OCI-M1 (cell line): ENCODE data around the gene CEP68.
"Not testable (repeated sequence)": the region's sequence is repeated elsewhere in the genome, so short reads cannot be mapped to it uniquely, and the experiment has no call there.

Source experiments
- DNase-seq: peaks from one replicate; lab custom pipeline; 2025; lab: John Stamatoyannopoulos, UW

Gene CEP68

DNA sequence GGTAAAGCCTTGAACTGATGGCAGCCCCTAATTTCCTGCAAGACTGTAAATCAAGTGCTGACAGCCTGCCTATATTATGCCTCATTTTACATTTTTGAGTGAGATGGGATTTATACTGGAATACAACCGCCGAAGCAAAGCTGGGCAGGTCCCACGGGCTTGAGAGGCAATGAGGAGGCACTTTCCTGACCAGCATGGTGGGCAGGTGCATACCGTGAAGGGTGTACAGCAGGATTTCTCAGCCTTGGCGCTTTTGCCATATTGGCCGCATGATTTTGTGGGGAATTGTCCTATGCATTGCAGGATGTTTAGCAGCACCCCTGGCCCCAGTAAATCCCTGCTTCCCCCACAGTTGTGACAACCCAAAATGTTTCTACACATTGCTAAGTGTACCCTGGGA is 22.8 kb downstream of the CEP68 start:
- no peak for DNase-seq

DNA sequence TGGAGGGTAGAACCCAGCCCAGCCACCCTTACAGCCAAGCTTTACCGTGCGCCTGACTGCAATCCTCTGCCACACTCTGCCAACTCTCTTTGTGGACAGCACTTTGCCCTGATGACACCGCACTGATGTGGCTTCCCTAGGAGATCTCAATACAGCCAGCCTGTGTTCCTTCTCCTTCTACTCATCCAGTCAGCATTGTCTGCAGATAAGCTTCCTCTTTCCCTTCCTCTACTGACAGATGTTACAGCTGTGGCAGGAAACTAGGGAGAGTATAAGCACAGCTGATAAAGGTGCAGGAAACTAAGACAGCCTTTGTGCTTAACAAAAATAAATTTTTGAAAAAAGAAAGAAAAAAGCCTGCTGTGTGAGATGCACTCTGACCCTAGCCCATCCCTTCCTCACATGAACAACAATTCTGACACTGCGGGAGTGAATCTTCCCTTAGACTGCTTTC is 25.0 kb downstream of the CEP68 start:
- DNase-seq = peak; percentile 84

DNA sequence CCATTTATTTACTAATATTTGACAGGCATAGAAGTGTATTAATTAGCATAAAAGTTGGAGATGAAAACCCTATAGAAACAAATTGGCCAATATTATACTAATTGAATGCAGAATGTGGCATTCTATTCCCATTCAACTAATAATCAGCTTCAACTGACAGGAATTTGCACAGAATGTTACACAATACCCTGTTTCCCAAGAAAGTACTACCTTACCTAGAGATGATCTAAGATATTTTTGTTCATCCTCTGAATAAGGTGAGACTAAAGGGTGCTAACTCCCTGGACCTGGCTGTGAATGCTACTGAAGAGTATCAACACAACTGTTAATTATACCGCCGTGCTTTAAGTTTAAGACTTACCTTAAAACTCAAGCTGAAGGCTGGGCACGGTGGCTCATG is 28.9 kb downstream of the CEP68 start:
- DNase-seq = no peak

DNA sequence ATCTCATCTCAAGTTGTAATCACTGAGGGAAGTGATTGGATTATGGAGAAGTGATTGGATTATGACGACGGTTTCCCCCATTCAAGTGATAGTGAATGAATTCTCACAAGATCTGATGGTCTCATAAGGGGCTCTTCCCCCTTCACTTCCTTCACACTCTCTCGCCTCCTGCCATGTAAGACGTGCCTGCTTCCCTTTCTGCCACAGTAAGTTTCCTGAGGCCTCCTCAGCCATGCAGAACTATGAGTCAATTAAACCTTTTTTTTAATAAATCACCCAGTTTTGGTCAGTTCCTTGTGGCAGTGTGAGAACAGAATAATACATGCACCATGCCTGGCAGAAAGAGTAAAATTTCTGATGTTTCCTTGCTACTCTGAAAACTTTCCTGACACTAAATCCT is 36.6 kb downstream of the CEP68 start:
- DNase-seq = no peak

DNA sequence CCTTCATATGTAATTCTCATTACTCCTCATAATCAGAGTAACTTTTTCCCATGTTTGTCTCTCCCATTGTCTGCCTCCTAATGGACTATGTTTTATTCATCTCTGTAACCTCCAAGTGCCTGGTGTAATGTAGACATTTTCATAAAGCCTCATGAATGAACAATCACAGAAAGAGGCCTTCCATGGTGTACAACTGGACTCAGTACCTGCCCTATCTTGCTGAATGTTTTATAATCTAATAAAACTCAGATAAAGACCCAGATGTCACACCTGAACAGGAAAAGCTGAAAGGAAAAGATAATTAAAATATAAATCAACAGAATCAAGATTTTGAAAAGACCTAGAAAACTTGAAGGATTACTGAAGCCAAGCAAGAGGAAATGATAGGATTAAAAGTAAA is 37.0 kb downstream of the CEP68 start:
- DNase-seq = no peak

DNA sequence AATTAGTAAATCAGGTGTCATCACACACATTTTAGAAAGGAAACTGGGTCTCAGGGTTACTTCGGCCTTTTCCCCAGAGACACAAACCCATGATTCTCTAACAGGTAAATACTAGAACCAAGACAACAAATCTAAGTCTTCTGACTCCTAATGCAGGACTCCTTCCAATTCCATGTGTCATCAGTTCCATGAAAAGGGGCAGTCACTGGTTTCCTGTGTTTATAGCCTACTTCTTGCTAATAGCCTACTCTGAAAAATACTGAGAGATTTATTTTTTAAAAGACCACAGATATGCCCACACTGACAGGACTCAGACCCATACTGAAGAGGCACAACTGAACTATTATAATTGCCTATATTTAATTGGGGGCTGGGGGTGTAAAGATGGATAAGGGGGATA is 40.7 kb downstream of the CEP68 start:
- no peak for DNase-seq

DNA sequence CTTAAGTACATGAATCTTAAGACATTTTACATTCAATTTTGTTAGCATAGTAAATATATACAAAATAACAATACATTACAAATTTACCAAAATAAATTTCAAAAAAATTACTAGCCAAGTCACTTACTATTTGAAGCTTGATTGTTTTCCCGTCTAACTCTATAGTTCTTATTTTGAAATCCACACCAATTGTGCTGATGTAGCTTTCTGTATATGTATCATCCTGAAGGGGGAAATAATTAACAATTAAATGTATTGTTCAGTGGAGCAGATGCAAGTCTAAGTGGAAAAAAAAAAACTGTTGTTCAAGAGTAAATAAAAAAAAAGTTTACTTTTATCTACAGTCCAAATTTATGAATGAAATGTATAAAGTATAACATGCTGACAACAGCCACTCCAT is 41.6 kb downstream of the CEP68 start:
- DNase-seq = no peak

DNA sequence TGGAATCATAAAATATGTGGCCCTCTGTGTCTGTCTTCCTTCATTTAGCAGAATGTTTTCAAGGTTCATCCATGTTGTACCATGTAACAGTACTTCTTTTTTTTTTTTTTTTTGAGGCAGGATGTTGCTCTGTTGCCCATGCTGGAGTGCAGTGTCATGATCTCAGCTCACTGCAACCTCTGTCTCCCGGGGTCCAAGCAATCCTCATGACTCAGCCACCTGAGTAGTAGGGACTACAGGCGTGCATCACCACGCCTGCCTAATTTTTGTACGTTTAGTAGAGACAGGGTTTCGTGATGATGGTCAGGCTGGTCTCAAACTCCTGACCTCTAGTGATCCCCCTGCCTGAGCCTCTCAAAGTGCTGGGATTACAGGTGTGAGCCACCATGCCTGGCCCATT is 42.5 kb downstream of the CEP68 start:
- DNase-seq = no peak

DNA sequence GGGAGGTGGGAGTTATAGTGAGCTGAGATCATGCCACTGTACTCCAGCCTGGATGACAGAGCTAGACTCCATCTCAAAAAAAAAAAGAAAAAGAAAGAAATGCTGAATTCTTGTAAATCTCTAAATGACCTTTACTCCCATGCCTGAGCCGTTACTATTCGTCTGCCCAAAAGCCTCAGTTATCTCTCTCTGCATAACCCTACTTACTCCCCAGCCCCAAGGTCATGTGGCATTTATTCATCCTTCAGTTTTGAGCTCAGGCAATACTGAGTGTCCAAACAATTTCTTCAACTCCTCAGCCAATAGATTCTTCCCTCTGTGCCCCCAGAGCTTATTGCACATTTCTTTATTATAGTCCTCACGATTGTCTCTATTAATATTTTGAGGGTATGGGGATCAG is 44.9 kb downstream of the CEP68 start:
- DNase-seq = no peak

DNA sequence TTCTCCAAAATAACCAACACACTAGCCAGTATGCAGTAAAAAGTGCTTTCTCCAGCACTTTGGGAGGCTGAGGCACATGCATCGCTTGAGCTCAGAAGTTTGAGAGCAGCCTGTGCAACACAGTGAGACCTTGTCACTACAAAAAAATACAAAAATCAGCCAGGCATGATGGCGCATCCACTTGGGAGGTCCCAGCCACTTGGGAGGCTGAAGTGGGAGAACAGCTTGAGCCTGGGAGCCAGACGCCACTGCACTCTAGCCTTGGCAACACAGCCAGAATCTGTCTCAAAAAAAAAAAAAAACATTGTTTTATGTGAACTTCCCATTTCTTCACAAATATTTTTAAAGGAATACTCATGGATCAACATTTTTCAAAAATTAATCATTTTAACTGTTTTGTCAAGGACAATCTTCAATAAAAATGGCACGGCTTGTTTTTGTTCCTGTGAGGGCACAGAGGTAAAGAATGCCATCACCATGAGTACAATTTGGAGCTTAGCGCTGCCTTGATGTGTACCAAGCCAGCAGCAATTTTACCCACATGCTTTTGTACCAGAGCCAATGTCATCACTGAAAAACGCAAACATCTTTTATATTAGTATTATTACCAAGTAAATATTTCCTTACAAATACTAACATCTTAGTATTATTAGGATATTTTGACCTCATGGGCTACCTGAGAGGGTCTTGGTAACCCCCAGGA is 46.9 kb downstream of the CEP68 start:
- DNase-seq = no peak

DNA sequence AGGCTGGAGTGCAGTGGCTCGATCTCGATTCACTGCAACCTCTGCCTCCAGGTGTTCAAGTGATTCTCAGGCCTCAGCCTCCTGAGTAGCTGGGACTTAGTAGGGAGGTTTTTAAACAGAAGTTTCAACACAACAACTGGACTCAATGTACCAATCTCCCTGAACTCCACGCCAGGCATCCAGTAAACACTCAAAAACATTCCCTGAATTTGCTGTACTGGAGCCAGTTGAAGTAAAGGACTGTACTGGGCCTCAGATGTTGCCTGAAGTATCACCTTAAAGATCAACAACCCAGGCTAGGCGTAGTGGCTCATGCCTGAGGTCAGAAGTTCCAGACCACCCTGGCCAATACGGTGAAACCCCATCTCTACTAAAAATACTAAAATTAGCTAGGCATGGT is 51.3 kb downstream of the CEP68 start:
- DNase-seq = no peak

DNA sequence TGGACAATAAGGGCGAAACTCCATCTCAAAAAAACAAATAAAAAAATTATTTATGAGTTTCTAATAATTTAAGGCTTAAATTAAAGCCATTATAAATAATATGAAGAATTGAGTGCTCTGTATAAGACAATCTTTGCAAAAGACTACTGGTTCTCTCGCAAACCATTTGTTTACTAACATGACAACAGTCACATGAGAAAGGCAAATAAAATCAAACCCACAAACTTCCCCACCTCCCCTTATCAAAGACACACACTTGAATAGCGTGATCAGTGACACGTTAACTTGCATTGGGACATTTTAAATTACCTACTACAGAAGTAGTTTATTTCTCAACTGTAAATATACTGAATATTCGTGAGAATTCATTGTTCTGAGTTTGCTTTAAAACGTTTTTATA is 52.6 kb downstream of the CEP68 start:
- no peak for DNase-seq

DNA sequence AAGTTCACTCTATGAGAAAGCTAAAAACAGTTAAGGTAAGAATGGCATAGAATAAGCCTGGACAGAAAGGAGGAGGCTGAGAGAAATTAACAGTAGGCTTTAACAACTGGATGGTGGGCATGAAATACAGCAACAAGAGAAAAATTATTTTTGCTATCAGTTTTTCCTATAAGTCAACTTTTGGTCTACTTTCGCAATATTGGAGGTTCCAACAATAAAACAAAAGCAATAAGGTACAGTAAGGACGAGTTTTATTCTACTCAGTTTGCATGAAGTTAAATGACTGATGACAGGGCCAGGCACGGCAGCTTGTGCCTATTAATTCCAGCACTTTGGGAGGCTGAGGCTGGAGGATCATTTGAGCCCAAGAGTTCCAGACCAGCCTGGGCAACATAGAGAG is 56.4 kb downstream of the CEP68 start:
- no peak for DNase-seq

DNA sequence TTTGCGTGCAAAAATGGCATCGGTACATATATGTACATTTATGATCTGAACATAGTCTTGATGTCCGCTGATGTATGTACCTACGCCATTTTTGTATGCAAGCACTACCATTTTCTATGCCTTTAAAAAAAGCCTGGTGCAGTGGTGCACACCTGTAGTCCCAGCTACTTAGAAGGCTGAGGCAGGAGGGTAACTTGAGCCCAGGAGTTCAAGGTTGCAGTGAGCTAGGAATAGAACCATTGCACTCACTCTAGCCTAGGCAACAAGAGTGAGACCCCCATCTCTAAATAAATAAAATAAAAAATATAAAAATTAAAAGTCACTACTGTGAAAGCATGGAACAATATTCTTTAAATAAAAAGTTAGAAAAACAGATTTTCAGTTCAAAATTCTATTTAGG is 57.0 kb downstream of the CEP68 start:
- DNase-seq = no peak

DNA sequence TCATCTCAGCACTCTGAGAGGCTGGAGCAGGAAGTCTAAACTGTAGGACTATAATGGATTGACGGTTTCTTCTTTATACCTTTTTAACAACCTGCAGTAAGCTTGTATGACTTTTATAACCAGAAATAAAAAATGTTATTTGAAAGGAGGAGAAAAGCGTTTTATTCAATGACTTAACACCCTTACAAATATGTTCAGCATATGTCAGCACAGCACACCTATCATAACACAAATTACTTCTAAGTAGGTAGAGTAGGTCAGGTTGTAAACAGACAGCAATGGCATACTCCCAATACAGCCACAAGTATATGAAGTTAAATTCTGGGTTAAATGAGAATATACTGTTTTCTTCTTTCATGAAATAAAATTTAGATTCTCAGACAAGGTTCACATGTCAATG is 57.6 kb downstream of the CEP68 start:
- no peak for DNase-seq

DNA sequence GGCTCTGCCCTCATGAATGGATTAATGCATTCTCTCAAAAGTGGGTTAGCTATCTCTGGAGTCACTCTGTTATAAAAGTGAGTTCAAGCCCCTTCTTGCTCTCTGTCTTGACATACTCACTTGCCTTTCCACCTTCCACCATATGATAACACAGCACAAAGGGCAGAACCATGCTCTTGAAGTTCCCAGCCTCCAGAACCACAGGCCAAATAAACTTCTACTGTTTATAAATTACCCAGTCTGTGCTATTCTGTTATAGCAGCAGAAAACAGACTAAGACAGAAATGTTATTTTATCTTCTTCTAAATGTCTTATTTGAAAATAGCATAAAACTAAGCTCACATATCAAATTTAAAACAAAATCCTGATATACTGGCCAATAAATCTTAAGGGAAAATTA is 58.7 kb downstream of the CEP68 start:
- DNase-seq = no peak

DNA sequence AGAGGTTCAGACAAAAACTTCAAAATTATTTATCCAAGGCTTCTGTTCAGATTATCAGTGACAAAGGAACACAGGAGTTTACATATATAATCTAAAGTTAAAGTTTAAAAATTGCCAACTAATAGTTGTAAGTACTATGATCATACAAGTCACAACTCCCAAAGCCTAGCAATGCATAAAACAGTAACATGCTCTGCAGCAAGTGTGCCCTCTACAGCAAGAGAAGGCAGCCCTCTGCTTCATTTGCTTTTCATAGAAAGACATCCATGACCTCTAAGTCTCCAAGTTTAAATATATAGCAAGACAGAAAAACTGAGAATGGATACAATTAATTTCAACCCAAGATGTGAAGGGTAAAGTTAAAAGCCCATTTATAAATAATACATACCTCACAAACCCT is 60.4 kb downstream of the CEP68 start:
- DNase-seq = no peak

DNA sequence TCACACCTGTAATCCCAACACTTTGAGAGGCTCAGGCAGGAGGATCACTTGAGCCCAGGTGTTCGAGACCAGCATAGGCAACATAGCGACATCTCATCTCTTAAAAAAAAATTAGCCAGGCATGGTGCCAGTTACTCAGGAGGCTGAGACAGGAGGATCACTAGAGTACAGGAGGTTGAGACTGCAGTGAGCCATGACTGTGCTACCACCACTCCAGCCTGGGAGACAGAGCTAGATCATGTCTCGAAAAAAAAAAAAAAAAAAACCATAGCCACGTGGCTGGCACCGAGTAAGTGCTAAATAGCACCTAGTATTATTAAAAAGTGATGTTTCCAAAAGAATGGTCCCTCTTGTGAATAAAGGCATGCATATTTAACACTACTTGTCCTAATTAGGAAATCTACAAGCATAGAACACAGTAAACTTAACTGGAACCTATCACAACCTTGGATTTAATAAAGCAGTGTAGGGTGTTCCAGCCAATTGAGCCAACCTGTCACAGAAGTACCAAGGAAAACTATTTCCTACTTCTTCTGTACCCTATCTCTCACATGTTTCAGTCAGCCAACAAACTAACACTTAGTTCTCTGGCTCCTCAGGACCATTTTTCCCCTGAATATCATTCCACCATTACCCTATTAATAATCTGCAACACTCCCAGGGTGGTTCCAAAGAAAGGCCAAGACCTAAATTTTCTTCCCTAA is 64.9 kb downstream of the CEP68 start:
- no peak for DNase-seq

DNA sequence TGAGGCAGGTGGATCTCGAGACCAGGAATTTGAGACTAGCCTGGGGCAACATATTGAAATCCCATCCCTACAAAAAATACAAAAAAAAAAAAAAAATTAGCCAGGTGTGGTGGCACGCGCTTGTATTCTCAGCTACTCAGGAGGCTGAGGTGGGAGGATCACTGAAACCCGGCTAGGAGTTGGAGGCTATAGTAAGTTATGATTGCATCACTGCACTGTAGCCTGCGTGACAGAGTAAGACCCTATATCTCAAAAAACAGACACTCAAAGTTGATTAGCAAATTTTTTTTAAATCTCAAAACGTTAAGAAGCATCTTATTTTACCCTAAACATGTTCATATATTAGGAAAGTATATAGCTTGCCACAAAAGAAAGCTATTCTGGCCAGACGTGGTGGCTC is 66.1 kb downstream of the CEP68 start:
- no peak for DNase-seq

DNA sequence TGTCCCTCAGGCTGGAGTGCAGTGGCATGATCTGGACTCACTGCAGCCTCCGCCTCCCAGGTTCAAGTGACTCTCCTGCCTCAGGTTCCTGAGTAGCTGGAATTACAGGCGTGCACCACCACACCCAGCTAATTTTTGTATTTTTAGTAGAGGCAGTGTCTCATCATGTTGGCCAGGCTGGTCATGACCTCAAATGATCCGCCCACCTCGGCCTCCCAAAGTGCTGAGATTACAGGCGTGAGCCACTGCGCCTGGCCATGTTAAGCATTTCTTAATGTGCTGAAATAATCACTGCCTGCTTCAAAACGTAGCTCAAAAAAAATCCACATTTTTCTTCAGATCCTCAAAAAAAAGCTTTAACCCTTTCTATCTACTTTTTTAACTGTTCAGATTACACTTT is 69.2 kb downstream of the CEP68 start:
- DNase-seq = not testable (repeated sequence)

DNA sequence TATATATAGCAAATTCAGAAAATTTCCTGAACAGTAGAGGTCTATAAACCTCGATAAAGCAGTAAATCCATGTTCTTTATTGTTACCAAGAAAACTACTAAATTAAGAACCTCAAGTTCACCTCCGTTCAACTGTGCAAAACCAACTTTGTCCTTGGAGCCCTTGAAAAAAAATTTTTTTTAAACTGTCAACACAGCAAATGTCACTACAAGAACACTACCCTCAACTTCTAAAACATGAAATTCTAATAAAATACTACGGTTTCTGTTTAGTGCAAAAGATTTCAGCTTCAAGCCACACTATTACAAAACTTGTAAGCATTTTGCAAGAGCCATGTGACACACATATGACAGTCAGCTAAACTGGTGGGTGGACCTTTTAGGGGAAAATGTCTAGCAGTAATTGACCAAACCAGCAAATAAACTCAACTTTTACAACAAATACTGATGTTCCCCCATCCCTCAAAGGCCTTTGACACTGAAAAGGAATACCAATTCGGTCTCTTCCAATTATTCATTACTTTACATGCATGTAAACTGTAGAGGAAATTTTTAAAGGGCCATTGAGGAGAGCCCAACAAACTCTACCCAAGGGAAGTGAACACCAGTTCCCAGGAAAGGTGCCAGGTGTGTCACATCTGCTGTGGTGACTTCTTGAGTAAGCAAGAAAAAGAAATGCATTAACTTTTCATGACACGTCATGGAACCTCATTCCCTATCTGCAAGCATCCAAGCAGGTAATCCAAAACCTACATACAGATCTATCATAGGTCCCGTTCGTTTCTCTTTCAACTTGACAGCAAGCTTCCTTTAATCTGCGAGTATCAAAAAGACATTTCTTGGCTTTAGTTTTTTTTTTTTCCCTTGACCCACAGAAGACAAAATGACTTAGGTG is 72.3 kb downstream of the CEP68 start:
- peak; percentile 27 for DNase-seq

DNA sequence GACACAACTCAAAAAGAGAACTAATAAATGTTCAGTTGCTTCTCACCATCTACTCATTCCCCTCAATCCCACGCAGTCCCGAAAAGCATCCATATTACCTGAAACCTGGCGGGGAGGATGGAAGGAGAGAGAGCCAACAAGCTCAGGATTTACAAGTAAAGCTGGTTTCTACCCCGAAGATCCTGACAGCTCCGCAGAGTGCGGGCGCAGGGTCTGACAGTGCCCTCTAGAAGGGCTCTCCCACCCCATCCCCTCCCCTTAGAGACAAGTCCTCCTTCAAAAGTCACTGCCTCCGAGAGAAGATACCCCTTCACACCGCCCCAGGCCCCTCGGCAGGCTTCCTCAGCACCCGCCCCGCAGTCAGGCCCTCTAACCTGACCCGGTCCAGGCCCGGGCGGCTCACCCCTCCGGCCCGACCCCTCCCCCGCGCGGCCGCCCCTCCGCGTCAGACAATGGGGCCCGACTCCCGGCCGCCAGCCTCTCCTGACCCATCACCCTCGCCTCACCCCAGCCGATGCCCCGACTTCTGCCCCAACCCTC is 73.1 kb downstream of the CEP68 start:
- DNase-seq = peak; percentile 45
